GM12891 (cell line): Measurements from ENCODE around the gene SLC37A1.

Experiments used
- DNase-seq: peaks from one replicate; pipeline ENCODE4 v3.0.0; 2011; ENCODE audit warnings: low spot score; ENCODE audit not compliant: insufficient read length
- FAIRE-seq: peaks from 2 replicates; lab custom pipeline; 2011; peaks lifted over from hg19 to GRCh38; lab: Jason Lieb, UNC
- PAX5 ChIP-seq: IDR thresholded peaks from 2 replicates; pipeline ENCODE4 v1.6.1; 2011; ENCODE audit warnings: low read length, moderate library complexity, mild to moderate bottlenecking; ENCODE audit not compliant: insufficient read depth, severe bottlenecking
- POLR2A ChIP-seq: IDR thresholded peaks from 2 replicates; pipeline ENCODE4 v1.6.1; 2011; ENCODE audit warnings: low read depth, low read length, control low read depth
- POLR2AphosphoS5 ChIP-seq: IDR thresholded peaks from 2 replicates; pipeline ENCODE4 v1.6.1; 2011; ENCODE audit warnings: low read depth, low read length, control low read depth
- POU2F2 ChIP-seq: IDR thresholded peaks from 2 replicates; pipeline ENCODE4 v1.6.1; 2011; ENCODE audit warnings: low read depth, mild to moderate bottlenecking, control low read depth, low read length, moderate library complexity
- SPI1 ChIP-seq: IDR thresholded peaks from 2 replicates; pipeline ENCODE4 v1.6.1; 2011; ENCODE audit warnings: low read depth, low read length, control low read depth
- TAF1 ChIP-seq: IDR thresholded peaks from 2 replicates; pipeline ENCODE4 v1.6.1; 2011; ENCODE audit warnings: low read depth, low read length, control low read depth

SLC37A1 gene

GRCh38 chr21:42593007-42593814 is 79.6 kb downstream of the SLC37A1 start:
- DNase-seq (peak; percentile 95), FAIRE-seq (peak; percentile 28)
- no peak for TF ChIP-seq POLR2A
- no peak for TF ChIP-seq POLR2AphosphoS5
- no peak for TF ChIP-seq PAX5
- TF ChIP-seq POU2F2, result no peak
- TF ChIP-seq SPI1, result no peak
- no peak for TF ChIP-seq TAF1

DNA sequence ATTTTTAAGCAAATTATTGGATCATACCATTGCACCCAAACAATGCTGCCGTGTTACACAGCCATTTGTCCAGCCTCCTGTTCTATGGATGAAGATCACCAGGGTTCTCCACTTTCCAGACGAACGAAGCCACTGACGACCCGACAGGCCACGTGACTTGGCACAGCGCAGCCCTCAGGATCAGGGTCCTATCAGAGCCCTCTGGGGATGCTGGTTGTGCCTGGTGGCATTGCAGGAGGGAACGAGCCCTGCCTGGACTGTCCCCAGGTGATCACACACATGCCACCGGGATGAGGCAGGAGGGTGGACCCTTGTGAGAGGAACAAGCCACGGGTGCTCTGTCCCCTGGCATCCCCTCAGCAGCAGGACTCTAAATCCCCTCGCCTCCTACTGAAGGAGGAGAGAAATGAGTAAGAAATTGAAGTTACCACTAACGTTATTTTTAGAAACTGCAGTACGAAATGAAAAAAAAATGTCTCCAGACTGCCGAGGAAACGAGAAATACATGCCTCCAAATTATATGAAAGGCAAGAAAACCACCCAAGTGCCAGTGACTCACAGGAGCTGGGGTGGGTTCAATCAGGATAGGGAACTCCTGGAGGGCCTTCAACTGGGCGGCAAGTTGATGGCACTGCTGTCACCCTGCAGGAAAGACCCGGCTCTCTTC is 81.1 kb downstream of the SLC37A1 start:
- DNase-seq (no peak), FAIRE-seq (no peak)
- TF ChIP-seq TAF1 (no peak), SPI1 (no peak), POLR2AphosphoS5 (no peak), PAX5 (no peak), POLR2A (no peak), POU2F2 (no peak)

GRCh38 chr21:42595283-42596187 is 81.9 kb downstream of the SLC37A1 start:
- TF ChIP-seq TAF1, result no peak
- TF ChIP-seq POLR2AphosphoS5, result no peak
- no peak for TF ChIP-seq POLR2A
- TF ChIP-seq PAX5, result no peak
- no peak for TF ChIP-seq POU2F2
- no peak for TF ChIP-seq SPI1
- DNase-seq, result no peak
- no peak for FAIRE-seq

GRCh38 chr21:42596657-42597056 is 83.0 kb downstream of the SLC37A1 start:
- DNase-seq (no peak), FAIRE-seq (no peak)
- TF ChIP-seq POLR2A (no peak), POU2F2 (no peak), SPI1 (no peak), POLR2AphosphoS5 (no peak), PAX5 (no peak), TAF1 (no peak)

GRCh38 chr21:42597487-42598158 is 84.0 kb downstream of the SLC37A1 start:
- DNase-seq (no peak), FAIRE-seq (no peak)
- TF ChIP-seq POLR2AphosphoS5, result no peak
- TF ChIP-seq PAX5, result peak; percentile 26
- TF ChIP-seq TAF1, result no peak
- TF ChIP-seq POLR2A, result no peak
- 0 out of 2 replicates have a peak, but pooled peaks have one; percentile 7 for TF ChIP-seq POU2F2
- TF ChIP-seq SPI1, result no peak

DNA sequence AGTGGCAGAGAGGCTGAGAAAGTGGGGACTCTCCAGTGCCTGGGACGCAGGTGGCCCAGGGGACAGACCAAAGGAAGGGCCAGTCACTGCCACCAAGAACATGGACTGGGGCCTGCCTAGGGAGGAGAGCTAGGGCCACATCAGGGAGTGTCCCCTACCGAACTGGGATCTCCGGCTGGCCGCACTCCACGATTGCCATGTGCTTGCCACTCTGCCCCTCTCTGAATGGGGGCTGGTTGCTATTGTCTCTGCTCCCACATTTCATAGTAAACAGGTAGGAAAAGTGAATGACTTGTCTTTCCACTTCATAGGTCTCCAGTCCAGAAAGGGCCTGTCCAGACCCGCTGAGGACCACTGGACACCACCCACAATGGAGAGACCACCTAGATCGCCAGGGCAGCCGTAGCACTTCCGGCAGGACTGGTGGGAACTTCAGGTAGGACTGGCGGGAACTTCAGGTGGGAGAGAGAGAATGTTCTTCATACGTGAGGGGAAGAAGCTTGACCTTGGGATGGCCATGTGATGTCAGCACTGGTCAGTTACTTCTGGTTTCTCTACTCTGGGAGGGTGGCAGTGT is 84.6 kb downstream of the SLC37A1 start:
- TF ChIP-seq TAF1 (no peak), PAX5 (no peak), POU2F2 (0 out of 2 replicates have a peak, but pooled peaks have one; percentile 4)
- FAIRE-seq, result no peak
- no peak for DNase-seq

- DNase-seq (no peak), FAIRE-seq (no peak)
- TF ChIP-seq POLR2A (no peak), POLR2AphosphoS5 (no peak), POU2F2 (no peak)
Measured at GRCh38 chr21:42599486-42599885, 85.8 kb downstream of the SLC37A1 start.

DNA sequence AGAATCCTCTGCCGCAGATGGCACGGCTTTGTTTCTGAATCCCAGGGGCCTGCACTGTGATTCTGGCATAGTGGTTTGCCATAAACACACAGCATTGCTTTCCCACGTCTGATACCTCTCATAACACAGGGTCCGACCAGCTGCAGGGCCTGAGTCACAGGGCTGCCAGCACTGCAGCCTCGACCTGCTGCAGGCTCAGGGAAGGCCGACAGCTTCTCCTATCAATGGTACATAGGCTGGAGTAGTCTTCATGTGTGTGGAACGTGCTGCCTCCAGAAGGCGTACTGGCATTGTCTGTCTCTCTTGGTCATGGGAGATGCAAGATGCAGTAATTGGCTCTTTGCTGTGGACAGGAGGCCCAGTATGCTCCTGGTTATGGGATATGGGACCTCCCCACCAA is 86.3 kb downstream of the SLC37A1 start:
- no peak for FAIRE-seq
- TF ChIP-seq POLR2AphosphoS5 (no peak), POLR2A (no peak), SPI1 (no peak), PAX5 (no peak), TAF1 (no peak), POU2F2 (no peak)
- no peak for DNase-seq
